ENCODE data around the gene MICAL3. TPM values are rescaled to one million over a fixed set of nuclear protein-coding genes. Genes with fewer than 3 reads are reported as not detected.

MICAL3 gene
- total RNA-seq, 1 experiment from 2014 or later: 47.1 TPM

DNA sequence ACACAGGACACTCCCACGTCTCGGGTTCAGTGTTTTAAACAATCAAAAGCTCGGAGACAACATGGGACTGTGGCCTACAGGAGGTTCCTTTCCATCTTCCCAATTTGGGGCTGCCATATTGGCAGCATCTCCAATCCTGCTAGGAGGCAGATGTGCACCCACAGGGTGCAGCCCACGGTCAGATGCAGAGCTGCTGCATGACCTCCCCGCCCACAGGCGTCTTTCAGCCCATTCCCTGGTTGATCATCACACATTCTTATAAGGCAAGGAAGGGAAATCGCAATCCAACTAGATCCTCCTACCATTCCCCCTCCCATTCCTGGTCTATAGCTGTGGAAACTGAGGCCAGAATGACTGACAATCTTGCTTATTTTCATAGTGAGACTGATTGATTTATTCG lies 121.4 kb downstream of the MICAL3 start:
- Histone ChIP-seq H3K4me1 (ENCODE audit: control insufficient read depth, insufficient read depth, low read length) (no peaks in the 10 kb centered on the region), H3K9me3 (ENCODE audit: control insufficient read depth, insufficient read depth, low read depth, low read length) (no peaks in the 10 kb centered on the region), H3K27me3 (ENCODE audit: control insufficient read depth, insufficient read depth, low read length) (no peaks in the 10 kb centered on the region), H3K27ac (ENCODE audit: low read length) (no peak overlapping the region), H3K36me3 (ENCODE audit: control insufficient read depth, insufficient read depth, low read length) (no peaks in the 10 kb centered on the region), H3K4me3 (ENCODE audit: low read depth in 2 of 2, low read length in 2 of 2) (no peak overlapping the region)
- ATAC-seq (no peak), DNase-seq (ENCODE audit: low read depth, low spot score) (no peak)
- BruUV-seq (replicated peaks): no TSS peak
- intact Hi-C loops (cut with micrococcal nuclease; ENCODE audit: unreplicated experiment): no loop called here
- TF ChIP-seq SIN3A (IDR thresholded peaks at IDR 0.05; ENCODE audit: borderline replicate concordance, insufficient read depth, low read depth, low read length): no peak
- no peak for TF ChIP-seq TCF7L2 (IDR thresholded peaks at IDR 0.05; ENCODE audit: low read depth, low read length)
- TF ChIP-seq, protein P1, sequence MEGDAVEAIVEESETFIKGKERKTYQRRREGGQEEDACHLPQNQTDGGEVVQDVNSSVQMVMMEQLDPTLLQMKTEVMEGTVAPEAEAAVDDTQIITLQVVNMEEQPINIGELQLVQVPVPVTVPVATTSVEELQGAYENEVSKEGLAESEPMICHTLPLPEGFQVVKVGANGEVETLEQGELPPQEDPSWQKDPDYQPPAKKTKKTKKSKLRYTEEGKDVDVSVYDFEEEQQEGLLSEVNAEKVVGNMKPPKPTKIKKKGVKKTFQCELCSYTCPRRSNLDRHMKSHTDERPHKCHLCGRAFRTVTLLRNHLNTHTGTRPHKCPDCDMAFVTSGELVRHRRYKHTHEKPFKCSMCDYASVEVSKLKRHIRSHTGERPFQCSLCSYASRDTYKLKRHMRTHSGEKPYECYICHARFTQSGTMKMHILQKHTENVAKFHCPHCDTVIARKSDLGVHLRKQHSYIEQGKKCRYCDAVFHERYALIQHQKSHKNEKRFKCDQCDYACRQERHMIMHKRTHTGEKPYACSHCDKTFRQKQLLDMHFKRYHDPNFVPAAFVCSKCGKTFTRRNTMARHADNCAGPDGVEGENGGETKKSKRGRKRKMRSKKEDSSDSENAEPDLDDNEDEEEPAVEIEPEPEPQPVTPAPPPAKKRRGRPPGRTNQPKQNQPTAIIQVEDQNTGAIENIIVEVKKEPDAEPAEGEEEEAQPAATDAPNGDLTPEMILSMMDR (IDR thresholded peaks at IDR 0.05): no peak
- TF ChIP-seq POLR2AphosphoS5 (IDR thresholded peaks at IDR 0.05; ENCODE audit: low read depth, low read length): no peak
- TF ChIP-seq, protein P2, sequence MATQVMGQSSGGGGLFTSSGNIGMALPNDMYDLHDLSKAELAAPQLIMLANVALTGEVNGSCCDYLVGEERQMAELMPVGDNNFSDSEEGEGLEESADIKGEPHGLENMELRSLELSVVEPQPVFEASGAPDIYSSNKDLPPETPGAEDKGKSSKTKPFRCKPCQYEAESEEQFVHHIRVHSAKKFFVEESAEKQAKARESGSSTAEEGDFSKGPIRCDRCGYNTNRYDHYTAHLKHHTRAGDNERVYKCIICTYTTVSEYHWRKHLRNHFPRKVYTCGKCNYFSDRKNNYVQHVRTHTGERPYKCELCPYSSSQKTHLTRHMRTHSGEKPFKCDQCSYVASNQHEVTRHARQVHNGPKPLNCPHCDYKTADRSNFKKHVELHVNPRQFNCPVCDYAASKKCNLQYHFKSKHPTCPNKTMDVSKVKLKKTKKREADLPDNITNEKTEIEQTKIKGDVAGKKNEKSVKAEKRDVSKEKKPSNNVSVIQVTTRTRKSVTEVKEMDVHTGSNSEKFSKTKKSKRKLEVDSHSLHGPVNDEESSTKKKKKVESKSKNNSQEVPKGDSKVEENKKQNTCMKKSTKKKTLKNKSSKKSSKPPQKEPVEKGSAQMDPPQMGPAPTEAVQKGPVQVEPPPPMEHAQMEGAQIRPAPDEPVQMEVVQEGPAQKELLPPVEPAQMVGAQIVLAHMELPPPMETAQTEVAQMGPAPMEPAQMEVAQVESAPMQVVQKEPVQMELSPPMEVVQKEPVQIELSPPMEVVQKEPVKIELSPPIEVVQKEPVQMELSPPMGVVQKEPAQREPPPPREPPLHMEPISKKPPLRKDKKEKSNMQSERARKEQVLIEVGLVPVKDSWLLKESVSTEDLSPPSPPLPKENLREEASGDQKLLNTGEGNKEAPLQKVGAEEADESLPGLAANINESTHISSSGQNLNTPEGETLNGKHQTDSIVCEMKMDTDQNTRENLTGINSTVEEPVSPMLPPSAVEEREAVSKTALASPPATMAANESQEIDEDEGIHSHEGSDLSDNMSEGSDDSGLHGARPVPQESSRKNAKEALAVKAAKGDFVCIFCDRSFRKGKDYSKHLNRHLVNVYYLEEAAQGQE (IDR thresholded peaks at IDR 0.05; ENCODE audit: insufficient read depth in 1 of 2, low read depth in 2 of 2, low read length in 1 of 2): no peak
- ChIA-PET CTCF (no interaction called here), POLR2A (no interaction called here)
- in situ Hi-C loops (cut with HindIII; ENCODE audit: low pct_unique_long_range_greater_than_20kb, low sequenced_read_pairs): no loop called here

DNA sequence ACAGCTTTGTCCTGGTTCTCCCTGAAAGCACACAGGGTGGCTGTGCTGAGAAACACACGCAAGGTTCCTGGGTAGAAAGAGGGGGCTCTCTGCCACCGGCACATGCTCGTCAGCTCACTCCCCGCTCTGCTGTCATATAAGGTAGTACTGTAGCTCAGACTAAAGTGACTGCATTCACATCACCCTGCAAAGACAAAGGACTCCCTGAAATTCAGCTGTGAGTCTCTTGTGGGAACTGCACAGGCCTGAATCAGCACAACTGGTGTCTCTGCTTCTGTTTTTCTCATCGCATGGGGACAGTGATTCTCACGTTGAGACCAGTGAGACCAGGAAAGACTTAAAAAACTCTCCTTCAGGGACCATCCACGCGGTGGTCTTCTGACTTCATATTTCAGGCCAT lies 126.0 kb downstream of the MICAL3 start:
- TF ChIP-seq, protein P2 (IDR thresholded peaks at IDR 0.05; ENCODE audit: insufficient read depth in 1 of 2, low read depth in 2 of 2, low read length in 1 of 2): no peak
- no peak for TF ChIP-seq TCF7L2 (IDR thresholded peaks at IDR 0.05; ENCODE audit: low read depth, low read length)
- no peak for TF ChIP-seq POLR2AphosphoS5 (IDR thresholded peaks at IDR 0.05; ENCODE audit: low read depth, low read length)
- no peak for TF ChIP-seq SIN3A (IDR thresholded peaks at IDR 0.05; ENCODE audit: borderline replicate concordance, insufficient read depth, low read depth, low read length)
- TF ChIP-seq, protein P1 (IDR thresholded peaks at IDR 0.05): no peak
- ATAC-seq (no peak), DNase-seq (ENCODE audit: low read depth, low spot score) (no peak)
- Histone ChIP-seq H3K4me3 (ENCODE audit: low read depth in 2 of 2, low read length in 2 of 2) (no peak overlapping the region), H3K27me3 (ENCODE audit: control insufficient read depth, insufficient read depth, low read length) (no peaks in the 10 kb centered on the region), H3K27ac (ENCODE audit: low read length) (no peak overlapping the region), H3K4me1 (ENCODE audit: control insufficient read depth, insufficient read depth, low read length) (no peaks in the 10 kb centered on the region), H3K9me3 (ENCODE audit: control insufficient read depth, insufficient read depth, low read depth, low read length) (no peaks in the 10 kb centered on the region), H3K36me3 (ENCODE audit: control insufficient read depth, insufficient read depth, low read length) (peaks cover 4% of the 10 kb centered on the region)
- in situ Hi-C loops (cut with HindIII; ENCODE audit: low pct_unique_long_range_greater_than_20kb, low sequenced_read_pairs): no loop called here
- ChIA-PET CTCF (no interaction called here), POLR2A (no interaction called here)
- no TSS peak for BruUV-seq (replicated peaks)
- intact Hi-C loops (cut with micrococcal nuclease; ENCODE audit: unreplicated experiment): no loop called here

Measured in Panc1 (cell line).